T-helper 1 cell treated with Interleukin-12 subunit alpha and Interleukin-12 subunit beta and Interleukin-4 antibody, amounts not matched to agents 30 μg/mL and 1 μg/mL, for 36 hours (primary cell): ENCODE data around the gene PSD4.

Experiments used
- H3K27ac Mint-ChIP-seq: one replicate; pipeline ENCODE4 v1.8.0; 2021; ENCODE audit warnings: mild to moderate bottlenecking, mixed read lengths
- H3K27me3 Mint-ChIP-seq: one replicate; pipeline ENCODE4 v1.8.0; 2021; ENCODE audit warnings: low read depth, mixed read lengths
- H3K36me3 Mint-ChIP-seq: one replicate; pipeline ENCODE4 v1.8.0; 2021; ENCODE audit warnings: low read depth, mixed read lengths
- H3K4me1 Mint-ChIP-seq: one replicate; pipeline ENCODE4 v1.8.0; 2021; ENCODE audit warnings: low read depth, mixed read lengths
- H3K4me3 Mint-ChIP-seq: one replicate; pipeline ENCODE4 v1.8.0; 2021; ENCODE audit warnings: mild to moderate bottlenecking, moderate library complexity, mixed read lengths
- H3K9me3 Mint-ChIP-seq: one replicate; pipeline ENCODE4 v1.8.0; 2021; ENCODE audit warnings: mixed read lengths

Gene PSD4

DNA sequence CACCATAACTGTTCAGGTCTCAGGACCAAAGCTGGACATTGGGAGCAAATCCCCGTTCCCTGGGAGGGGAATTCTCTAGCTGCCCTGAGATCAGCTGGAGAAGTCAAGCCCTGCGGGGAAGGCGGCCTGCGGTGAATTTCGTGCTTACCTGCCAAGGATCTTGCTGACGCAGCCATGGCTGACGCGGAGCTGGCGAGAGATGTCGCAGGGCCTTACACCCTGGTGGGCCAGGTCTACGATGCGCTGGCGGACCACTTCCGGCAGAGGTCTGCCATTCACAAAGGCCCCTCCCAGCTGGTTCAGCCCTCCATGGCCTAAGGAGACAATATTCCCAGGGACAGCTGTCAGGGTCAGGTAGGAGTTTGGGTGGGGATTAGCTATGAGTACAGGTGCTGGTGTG lies 72.8 kb downstream of the PSD4 start:
- H3K36me3 Mint-ChIP-seq: no peaks in the 10 kb centered on the region
- no peak overlapping the region for H3K27ac Mint-ChIP-seq
- peaks cover 28% of the 10 kb centered on the region for H3K4me1 Mint-ChIP-seq
- H3K4me3 Mint-ChIP-seq: no peak overlapping the region
- no peaks in the 10 kb centered on the region for H3K9me3 Mint-ChIP-seq
- H3K27me3 Mint-ChIP-seq: no peaks in the 10 kb centered on the region

DNA sequence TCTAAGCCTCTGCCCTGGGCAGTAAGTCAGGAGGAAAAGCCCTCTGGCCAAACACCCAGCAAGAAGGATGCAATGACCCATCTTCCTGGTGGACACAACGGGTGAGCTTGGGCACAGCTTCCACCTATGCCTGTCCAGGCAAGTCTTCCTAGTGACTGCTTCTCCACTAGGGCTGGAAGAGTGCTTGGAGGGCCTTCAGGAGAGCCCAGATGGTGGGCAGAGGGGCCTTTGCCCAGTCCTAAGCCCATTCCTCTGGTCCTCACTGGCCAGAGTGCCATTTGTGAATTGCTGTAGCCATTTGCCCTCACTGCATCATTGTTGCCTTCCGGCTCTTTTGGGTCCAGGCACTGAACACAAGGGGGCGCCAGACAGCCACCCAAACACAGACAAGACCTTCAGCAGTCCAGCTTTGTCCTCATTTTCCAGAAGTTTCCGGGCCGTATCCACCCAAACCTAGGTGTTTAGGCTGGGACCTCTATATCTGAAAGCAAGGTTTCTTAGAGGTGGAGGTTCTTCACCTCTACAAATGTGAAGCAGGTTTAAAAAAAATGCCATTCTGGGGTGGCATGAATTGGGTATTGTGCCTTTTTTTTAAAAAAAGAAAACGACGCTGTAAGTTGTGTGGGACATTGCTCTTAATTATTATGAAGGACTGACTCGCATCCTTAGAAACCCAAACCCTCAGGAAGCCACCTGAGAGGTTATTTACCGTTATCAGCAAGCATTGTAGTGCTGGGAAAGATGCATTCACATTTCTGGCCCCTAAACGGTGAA lies 75.4 kb downstream of the PSD4 start:
- H3K4me1 Mint-ChIP-seq: peaks cover 49% of the 10 kb centered on the region
- no peak overlapping the region for H3K4me3 Mint-ChIP-seq
- H3K27me3 Mint-ChIP-seq: no peaks in the 10 kb centered on the region
- H3K9me3 Mint-ChIP-seq: no peaks in the 10 kb centered on the region
- peaks cover 6% of the 10 kb centered on the region for H3K36me3 Mint-ChIP-seq
- H3K27ac Mint-ChIP-seq: peak overlapping the region; percentile 57

- Mint-ChIP-seq H3K27me3 (no peaks in the 10 kb centered on the region), H3K4me3 (peak overlapping the region; percentile 69)
Observed at GRCh38 chr2:113251118-113251517, 77.3 kb downstream of the PSD4 start.

DNA sequence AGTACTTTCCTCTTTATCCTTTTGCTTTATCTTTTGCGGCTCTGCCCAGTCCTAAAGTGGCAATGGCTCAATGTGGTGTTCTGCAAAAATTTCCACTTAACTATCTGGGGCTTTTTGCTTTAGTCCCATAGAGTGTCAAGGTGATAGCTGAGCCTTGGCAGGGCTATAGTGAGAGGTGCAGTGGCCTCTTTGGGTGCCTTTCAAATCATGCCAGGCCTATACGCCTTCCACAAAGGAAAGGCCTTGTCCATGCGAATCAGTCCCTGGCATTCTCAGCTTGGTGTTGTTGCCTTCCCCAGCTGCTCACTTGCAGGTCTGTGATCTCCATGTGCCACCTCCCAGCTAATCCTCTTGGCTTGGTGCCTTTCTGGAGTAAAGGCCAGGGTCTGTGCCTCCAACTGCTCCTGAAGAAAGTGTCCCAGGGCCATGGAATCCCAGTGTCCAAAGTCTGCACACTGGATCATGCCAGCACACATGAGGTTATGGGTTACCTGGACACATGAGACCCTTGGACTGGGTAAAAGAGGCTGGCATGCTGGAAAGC lies 78.3 kb downstream of the PSD4 start:
- Mint-ChIP-seq H3K4me3 (peak overlapping the region; percentile 18), H3K27ac (peak overlapping the region; percentile 71), H3K27me3 (peaks cover 4% of the 10 kb centered on the region), H3K4me1 (peaks cover 61% of the 10 kb centered on the region), H3K9me3 (no peaks in the 10 kb centered on the region), H3K36me3 (peaks cover 11% of the 10 kb centered on the region)

More at GRCh38 chr2:113251118-113251517, 77.3 kb downstream of the PSD4 start:
- no peaks in the 10 kb centered on the region for H3K9me3 Mint-ChIP-seq
- peaks cover 59% of the 10 kb centered on the region for H3K4me1 Mint-ChIP-seq
- peak overlapping the region; percentile 86 for H3K27ac Mint-ChIP-seq
- H3K36me3 Mint-ChIP-seq: peaks cover 8% of the 10 kb centered on the region

- no peaks in the 10 kb centered on the region for H3K9me3 Mint-ChIP-seq
- H3K36me3 Mint-ChIP-seq: peaks cover 14% of the 10 kb centered on the region
- peaks cover 64% of the 10 kb centered on the region for H3K4me1 Mint-ChIP-seq
- peaks cover 8% of the 10 kb centered on the region for H3K27me3 Mint-ChIP-seq
- H3K27ac Mint-ChIP-seq: peak overlapping the region; percentile 75
- peak overlapping the region; percentile 43 for H3K4me3 Mint-ChIP-seq
Observed at GRCh38 chr2:113253453-113253852, 79.7 kb downstream of the PSD4 start.

DNA sequence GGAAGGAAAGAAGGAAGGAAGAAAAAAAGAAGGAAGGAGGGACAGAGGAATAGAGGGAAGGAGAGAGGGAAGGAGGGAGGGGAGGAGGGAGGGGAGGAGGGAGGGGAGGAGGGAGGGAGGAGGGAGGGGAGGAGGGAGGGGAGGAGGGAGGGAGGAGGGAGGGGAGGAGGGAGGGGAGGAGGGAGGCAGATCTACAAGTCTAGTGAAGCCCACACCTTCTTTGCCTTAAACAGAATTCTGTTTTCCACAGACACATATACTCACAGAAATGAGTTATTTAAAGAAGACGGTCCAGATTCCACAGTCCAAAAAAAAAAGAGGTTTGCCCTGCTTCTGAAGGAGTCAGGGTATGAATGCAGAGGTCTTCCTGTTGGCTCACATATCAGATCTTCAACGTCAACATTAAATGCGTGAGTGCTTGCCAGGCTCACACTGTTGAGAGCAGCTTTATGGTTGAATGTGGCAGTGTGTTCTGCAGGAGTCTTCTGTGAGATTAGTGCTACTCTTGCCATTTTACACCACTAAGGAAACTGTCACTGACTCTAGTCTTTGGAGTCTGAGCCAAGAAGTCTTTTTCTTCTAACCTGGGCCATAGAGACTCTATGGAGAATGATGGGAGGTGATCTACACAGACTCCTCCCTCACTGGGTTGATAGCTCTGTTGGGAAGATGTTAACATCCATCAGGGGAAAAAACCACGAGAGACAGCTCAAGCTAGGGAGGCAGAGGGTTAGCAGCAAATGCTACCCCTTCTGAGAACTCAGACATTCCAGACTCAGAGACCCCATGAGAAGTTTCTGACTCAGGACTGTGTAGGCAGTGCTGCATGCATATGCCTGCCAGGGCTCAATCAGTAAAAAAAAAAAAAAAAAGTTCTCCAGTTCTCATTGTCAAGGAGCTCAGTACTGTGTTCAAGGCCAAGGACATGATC lies 81.6 kb downstream of the PSD4 start:
- H3K27me3 Mint-ChIP-seq: peaks cover 8% of the 10 kb centered on the region
- no peak overlapping the region for H3K27ac Mint-ChIP-seq
- peaks cover 16% of the 10 kb centered on the region for H3K36me3 Mint-ChIP-seq
- peaks cover 56% of the 10 kb centered on the region for H3K4me1 Mint-ChIP-seq
- no peak overlapping the region for H3K4me3 Mint-ChIP-seq
- H3K9me3 Mint-ChIP-seq: no peaks in the 10 kb centered on the region

DNA sequence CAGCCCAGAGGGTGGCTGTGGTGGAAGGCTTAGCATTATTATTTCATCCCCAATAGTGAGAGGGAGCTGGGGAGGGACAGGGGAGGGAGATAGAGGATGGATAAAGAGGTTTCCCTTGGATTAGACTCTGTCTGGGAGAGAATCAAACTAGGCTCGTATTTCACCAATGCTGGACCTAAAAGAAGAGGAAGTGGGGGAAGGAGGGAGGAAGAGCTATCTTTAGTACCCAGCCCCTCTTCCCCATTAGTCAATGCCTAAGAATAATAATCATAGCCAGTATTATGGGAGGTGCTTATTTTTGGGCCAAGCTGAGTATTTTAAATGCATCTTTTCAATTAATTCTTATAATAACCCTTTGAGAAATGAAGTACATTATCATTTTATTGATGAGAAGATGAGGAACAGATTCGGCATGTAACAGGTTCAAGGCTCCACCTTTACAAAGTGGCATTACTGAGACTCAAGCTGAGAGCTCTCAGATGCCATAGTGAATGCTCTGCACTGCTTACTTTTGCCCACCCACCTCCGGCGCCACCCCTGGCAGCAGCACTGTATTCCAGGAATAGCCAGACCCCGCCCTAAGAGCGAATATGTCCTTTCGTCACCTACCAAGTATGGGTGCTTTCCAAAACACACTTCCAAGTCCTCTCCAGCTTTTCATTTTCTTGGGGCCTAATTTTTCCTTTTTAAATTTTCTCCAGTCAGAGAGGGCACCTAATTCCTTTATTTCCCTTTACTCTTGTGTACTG lies 83.9 kb downstream of the PSD4 start:
- Mint-ChIP-seq H3K36me3 (peaks cover 16% of the 10 kb centered on the region), H3K9me3 (no peaks in the 10 kb centered on the region), H3K27ac (no peak overlapping the region), H3K27me3 (peaks cover 15% of the 10 kb centered on the region), H3K4me1 (peaks cover 34% of the 10 kb centered on the region), H3K4me3 (no peak overlapping the region)

GRCh38 chr2:113258471-113259147 lies 84.8 kb downstream of the PSD4 start:
- Mint-ChIP-seq H3K9me3 (no peaks in the 10 kb centered on the region), H3K27me3 (peaks cover 22% of the 10 kb centered on the region), H3K4me3 (no peak overlapping the region), H3K36me3 (peaks cover 12% of the 10 kb centered on the region), H3K27ac (no peak overlapping the region), H3K4me1 (peaks cover 25% of the 10 kb centered on the region)
